ENCODE results near the gene RNF11. TPM values are rescaled to one million over a fixed set of nuclear protein-coding genes. Genes with fewer than 3 reads are reported as not detected.
A peak's percentile ranks its signal among the peaks of the same experiment; 100 is the strongest.
"Not testable (repeated sequence)": the region's sequence is repeated elsewhere in the genome, so short reads cannot be mapped to it uniquely, and the experiment has no call there.

Gene RNF11
- polyA plus RNA-seq, 12 donors, result 88.4 to 148 (median 125) TPM; not detected in 1

DNA sequence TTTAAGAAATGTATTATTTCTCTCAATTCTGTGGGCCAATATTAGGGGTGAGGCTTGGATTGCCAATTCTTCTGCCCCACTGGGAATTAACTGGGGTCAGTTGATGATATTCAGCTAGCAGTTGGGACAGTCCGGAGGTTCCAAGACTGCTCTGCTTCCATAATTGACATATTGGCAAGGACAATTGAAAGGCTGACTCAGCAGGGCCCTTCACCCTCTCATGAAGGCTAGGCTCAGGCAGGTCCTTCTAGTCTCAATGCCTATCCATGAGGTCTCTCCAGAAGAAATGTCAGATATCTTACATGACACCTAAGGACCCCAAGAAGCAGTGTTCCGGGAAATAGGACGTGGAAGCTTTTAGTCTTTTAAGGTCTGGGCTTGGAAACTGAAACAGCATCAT lies 13.3 kb upstream of the RNF11 start:
- DNase-seq, result no peak

DNA sequence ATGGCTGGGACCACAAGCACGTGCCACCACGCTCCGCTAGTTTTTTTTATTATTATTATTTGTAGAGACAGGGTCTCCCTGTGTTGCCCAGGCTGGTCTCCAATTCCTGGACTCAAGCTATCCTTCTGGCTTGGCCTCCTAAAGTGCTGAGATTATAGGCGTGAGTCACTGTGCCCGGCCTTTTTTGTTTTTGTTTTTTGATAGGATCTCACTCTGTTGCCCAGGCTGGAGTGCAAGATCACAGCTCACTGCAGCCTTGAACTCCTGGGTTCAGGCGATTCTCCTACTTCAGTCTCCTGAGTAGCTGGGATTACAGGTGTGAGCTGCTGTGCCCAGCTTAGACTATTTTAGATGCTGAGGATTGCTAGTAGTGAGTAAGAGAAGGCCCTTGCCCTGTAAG lies 11.8 kb upstream of the RNF11 start:
- DNase-seq, result no peak

DNA sequence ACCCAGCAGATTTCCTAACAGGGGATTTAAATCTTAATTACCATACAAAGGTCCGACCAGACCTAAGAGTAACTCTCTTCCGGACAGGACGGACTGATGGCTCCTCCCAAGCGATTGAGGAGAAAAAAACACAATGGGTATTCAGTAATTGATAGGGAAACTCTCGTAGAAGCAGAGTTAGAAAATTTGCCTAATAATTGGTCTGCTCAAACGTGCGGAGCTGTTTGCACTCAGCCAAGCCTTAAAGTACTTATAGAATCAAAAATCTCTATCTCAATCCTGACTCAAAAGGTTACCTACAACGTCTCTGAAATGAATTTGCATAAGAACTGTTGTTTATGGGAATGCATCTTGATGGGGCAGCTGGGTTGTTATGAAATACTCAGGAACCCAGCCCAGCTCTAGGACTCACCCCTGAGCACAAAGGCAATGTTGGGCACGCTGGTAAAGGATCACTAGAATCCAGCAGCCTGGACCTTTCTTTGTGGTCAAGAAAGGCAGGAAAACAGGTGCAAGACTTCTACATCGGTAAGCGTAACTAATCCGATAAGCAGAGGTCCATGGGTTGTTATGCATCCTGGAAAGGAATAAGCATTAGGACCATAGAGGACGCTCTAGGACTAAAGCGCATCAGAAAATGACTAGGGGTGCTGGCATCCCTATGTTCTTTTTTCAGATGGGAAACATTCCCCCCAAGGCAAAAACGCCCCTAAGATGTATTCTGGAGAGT lies 8.7 kb upstream of the RNF11 start:
- not testable (repeated sequence) for DNase-seq

DNA sequence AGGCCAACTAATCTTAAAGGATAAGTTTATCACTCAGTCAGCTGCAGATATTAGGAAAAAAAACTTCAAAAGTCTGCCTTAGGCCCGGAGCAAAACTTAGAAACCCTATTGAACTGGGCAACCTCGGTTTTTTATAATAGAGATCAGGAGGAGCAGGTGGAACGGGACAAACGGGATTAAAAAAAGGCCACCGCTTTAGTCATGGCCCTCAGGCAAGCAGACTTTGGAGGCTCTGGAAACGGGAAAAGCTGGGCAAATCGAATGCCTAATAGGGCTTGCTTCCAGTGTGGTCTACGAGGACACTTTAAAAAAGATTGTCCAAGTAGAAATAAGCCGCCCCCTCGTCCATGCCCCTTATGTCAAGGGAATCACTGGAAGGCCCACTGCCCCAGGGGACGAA lies 7.6 kb upstream of the RNF11 start:
- not testable (repeated sequence) for DNase-seq

DNA sequence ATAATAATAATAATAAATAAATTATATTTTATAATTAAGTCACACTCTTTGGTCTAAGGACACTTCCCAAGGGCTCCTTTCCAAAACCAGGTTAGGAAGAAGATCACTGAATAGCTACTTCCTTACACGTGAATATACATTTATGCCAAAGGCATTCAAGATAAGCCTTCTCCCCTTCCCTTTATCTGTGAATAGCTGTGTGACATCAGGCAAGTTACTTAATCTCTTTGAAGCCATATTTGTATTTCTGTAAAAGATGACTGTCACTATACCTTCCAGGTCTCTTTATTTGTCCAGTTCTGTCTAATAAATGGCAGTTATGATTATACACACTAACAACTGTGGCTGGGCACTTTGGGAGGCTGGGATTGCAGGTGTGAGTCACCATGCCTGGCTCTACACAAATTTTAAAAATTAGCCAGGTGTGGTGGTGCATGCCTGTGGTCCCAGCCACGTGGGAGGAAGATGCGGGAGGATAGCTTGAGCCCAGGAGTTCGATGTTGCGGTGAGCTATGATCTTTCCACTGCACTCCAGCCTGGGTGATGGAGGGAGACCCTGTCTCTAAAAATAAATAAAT lies 5.5 kb upstream of the RNF11 start:
- DNase-seq, result no peak

DNA sequence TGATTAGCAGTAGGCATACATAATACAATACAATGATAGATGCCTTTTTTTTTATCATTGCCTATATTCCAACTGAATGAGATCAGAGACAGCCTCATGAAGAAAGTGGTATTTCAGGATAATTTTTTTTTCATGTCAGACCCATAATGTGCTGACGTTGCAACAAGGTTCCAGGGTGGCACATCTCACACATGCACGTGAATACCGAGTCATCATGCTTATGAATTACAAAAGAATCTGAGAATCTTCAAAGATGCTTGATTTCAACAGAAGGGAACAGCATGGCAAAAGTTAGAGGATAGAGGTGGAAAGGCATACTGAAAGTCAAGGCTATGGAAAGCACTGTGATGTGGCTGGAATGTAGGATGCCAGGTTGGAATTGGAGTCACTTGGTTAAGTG lies 5.0 kb upstream of the RNF11 start:
- no peak for DNase-seq

DNA sequence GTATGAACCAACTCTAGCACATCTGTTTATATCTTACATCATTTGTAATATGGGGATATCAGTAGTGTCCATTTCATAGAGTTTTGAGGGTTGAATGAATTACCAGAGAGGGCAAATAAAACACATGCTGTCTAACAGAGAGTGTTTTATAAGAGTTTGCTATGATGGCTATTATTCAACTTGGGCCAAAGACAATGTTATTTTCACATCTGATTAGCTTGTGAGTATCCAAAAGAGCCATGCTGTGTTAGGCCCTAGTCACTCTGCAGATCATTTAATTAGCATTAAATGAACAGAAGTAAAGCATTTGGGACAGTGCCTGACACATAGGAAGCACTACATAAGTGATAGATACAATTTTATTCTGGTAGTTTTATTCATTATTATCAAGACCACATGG lies 4.2 kb upstream of the RNF11 start:
- DNase-seq, result no peak

DNA sequence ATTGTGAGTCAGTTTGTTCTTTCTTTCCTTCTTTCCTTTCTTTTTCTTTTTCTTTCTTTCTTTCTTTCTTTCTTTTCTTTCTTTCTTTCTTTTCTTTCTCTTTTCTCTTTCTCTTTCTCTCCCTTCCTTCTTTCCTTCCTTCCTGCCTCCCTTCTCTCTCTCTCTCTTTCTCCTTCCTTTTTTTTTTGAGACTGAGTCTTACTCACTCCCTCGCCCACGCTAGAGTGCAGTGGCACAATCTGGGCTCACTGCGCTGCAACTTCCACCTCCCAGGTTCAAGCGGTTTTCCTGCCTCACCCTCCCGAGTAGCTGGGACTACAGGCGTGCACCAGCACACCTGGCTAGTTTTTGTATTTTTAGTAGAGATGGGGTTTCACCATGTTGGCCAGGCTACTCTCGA lies 1.8 kb upstream of the RNF11 start:
- not testable (repeated sequence) for DNase-seq

DNA sequence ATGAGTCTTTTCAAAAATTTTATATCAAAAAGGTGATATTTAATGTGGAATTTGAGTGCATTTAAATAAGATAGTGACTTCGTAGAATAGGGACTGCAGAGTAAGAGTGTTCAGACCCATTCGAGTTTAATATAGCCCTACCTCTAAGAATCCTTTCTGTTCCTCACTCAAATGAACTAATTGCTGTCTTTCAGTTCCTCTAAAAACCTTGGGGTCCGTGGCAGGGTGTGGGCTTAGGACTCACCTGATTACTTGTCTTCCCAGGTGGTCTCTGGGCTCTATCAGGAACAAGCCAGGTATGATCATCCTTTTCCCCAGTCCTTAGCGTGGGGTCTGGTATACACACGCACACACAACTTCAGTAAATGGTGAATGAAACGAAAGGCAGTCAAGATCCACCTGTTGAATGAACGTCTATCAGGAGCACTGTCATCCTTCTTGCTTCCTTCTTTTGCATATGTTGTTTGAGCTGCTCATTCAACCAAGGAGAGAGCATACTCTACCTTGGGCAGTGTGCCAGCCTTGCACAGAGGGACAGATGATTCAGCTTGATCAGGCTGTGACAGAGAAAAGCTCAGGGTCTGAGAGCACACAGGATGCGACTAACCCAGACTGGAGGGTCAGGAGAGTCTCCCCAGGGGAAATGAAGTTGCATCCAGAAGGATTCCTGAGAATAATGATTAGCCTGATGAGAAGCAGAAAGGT lies 1.2 kb upstream of the RNF11 start:
- peak; percentile 33 for DNase-seq

DNA sequence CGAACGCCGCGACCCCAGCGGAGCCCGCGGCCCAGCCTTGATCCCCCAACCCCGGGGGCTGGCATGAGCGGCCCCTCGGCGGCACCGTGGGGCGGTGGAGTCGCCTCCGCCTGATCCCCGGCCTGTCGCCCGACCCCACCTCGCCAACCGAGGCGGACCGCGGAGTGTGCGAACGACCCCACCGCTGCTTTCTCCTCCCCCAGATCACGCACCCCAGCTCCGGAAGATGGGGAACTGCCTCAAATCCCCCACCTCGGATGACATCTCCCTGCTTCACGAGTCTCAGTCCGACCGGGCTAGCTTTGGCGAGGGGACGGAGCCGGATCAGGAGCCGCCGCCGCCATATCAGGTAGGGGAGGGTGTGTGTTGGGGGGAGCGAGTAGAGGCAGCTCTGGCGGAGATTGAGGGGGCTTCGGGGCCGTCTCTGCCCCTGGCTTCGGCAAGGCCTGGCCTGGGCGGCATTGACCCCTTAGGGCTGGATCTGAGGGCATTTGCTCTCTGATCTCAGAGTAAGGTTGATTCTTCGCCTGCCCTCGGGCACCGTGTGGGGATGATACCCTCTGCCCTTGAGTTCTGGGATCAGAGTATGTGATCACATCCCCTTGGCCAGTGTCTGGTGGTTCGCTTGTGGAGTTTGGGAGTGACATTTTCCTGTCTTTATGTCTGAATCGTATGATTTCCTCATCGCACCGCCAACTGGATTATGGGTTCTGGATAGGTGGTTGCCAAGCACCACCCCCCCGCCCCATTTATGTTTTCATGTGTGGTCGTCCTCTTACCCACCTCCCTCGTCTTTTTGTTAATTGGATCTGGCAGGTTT lies 668 bp downstream of the RNF11 start:
- peak; percentile 66 for DNase-seq

DNA sequence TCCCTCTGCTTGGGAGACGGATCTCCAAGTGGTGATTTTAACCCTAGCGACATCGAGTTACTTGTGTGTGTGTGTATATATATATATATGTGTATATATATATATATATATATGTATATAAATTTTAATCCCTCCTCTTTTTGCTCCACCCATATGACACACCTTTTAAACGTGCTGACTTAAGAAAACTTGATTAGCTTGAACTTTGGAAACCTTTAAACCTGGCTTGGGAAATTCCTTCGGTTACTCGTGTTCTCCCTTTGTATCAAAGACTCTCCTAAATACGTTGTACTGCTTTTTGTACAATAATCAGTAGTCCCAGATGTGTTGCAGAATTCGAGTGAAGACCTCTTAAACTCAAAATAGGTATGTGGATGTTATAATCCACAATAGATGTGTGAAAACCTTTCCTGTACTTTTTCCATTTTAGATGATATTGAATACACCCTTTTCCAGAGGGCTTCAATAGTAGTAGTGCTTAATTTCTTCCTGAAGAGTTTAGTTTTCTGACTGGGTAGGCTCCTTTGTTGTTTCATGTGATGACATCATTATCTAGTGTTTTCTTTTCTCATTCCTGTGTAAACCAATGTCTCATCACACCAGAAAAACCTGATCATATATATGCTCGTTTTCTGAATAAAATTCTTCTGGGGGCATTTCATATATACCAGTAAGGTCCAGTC lies 1.4 kb downstream of the RNF11 start:
- DNase-seq, result peak; percentile 15

DNA sequence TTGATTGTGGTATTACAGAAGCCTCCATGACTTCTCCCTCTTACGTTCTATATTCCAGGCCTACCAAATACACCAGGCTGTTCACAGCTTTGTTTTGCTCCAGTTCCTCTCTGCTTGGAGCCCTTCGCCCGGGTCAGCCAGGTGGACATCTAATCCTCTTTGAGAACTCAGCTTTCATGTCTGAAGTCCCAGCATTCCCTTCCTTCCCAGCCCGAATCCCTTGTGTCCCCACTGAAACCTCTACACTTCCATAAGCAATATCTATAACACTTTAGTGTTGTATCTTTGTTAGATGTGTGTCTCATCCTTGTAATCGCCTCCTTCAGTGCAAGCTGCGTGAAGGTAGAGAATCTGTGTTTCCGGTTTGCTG lies 1.9 kb downstream of the RNF11 start:
- peak; percentile 22 for DNase-seq

DNA sequence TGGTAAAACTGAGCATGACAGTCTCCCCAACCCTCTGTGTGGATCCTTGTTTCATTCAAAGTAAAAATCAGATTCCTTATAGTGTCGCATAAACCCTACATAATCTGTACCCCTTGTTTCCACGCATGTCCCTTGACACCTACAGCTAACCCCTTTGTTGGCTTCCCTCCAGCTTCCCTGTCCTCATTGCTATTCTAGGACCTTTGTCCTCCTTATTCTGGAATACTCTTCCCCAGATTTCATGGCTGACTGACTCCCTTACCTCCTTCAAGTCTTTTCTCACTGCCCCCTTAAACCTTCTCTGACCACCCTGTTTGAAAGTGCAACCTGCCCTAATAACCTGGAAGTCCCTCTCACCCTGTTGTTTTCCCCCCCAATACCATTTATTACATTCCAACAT lies 4.0 kb downstream of the RNF11 start:
- no peak for DNase-seq

DNA sequence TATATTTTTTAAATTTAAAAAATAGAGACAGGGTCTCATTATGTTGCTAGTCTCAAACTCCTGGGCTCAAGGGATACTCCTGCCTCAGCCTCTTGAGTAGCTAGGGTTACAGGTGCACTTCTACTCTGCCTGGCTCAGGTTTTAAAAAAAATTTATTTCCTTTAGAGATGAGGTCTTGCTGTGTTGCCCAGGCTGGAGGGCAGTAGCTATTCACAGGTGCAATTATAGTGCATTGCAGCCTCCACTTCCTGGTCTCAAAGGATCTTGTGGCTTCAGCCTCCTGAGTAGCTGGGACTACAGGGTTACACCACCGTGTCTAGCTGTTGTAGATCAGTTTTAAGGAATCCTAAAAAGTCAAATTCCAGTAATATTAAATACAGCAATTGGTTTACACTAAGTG lies 5.0 kb downstream of the RNF11 start:
- DNase-seq, result no peak

DNA sequence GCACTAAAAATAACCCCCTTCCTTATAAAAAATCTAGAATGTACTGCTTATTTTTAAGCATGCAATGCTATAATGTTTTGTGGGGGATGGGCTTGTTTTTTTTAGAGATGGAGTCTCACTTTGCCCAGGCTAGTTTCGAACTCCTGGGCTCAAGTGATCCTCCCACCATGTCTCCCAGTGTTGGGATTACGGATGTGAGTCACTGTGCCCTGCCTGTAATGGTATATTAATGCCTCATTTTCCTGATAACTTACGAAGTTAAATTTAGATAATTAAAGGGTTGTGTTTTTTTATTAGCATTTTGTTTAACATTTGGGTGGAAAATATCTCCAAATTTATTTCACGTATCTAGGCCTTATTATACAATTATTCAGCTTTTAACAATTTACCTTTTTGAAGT lies 6.5 kb downstream of the RNF11 start:
- DNase-seq, result no peak

DNA sequence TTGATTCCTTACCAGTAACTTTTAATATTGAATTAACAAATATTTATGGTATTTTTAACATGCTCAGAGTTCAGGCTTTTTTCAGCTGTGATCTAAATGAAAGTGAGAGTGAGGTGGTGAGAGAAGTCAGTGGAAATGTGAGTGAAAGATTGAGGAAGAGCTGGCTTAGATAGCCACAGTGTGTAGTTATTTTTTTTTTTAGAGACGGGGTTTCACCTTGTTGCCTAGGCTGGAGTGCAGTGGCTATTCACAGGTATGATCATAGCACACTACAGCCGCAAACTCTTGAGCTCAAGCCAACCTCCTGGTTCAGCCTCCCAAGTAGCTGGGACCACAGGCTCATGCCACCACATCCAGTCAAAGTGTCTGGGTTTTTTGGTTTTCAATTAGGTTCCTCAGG lies 10.9 kb downstream of the RNF11 start:
- no peak for DNase-seq

DNA sequence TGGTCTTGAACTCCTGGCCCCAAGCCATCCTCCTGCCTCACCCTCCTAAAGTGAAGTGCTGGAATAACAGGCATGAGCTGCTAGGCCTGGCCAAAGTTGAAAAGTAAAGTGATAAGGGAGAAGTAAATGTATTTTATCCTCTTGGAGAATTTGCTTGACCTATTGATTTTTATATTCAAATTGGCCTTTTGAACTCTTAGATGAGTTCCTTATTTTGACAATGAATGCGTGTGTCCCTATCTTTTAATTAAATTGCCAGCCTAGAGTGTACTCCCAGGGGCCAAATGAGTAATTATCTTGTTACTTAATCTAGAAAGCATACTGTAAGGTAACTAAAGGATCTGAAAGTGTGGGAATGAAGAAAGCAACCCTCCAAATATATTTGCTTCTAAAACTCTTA lies 11.4 kb downstream of the RNF11 start:
- no peak for DNase-seq

DNA sequence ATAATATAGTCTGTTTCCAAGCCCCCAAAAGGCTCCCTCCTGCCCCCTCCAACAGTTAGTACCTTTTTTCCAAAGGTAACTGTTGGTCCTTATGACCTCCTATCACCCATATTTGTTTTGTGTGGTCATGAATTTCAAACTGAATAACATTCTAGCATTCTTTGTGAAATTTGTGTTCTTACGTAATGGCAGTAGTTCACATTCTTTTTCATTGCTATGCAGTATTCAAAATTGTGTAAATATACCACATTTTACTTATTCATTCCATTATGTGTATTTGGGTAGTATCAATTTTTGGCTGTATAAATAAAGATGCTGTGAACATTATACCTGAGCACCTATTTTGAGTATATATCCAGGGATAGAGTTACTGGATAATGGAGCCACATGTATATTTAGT lies 13.4 kb downstream of the RNF11 start:
- no peak for DNase-seq

DNA sequence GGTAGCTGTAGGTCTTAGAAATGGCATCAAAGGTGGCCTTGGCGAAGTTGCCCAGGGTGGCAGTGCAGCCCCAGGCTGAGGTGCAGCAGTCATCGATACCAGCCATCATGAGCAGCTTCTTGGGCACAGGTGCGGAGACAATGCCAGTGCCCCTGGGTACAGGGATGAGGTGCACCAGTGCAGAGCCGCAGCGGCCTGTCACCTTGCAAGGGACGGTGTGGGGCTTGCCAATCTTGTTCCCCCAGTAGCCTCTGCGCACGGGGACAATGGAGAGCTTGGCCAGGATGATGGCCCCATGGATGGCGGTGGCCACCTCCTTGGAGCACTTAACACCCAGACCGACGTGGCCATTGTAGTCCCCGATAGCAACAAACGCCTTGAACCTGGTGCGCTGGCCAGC lies 14.7 kb downstream of the RNF11 start:
- not testable (repeated sequence) for DNase-seq

DNA sequence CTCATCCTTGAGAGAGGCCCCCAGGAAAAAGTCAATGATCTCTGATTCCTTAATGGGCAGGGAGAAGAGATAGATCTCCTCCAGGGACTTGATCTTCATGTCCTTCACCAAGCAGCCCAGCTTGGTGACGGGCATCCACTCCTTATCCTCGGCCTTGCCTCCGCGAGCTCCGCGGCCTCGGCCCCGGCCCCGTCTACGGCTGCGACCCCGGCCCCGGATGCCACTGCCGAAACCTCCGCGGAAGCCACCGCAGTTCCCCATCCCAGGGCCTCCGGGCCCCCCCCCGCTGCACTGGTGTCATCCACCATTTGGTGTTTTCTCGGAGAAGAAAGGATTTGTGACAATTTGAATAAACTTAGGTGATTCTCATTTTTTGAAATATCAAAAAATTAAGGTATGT lies 15.1 kb downstream of the RNF11 start:
- not testable (repeated sequence) for DNase-seq

DNA sequence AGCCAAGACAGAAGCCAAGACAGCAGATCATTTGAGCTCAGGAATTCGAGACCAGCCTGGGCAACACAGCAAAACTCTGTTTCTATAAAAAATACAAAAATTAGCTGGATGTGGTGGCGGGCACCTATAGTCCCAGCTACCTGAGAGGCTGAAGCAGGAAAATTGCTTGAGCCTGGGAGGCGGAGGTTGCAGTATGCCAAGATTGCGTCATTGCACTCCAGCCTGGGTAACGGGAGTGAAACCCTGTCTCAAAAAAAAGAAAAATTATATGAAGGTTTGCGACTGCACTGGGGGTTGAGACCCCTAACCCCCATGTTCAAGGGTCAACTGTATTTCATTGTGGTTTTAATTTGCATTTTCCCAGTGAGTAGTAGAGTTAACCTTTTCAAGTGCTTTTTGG lies 16.3 kb downstream of the RNF11 start:
- DNase-seq, result no peak

DNA sequence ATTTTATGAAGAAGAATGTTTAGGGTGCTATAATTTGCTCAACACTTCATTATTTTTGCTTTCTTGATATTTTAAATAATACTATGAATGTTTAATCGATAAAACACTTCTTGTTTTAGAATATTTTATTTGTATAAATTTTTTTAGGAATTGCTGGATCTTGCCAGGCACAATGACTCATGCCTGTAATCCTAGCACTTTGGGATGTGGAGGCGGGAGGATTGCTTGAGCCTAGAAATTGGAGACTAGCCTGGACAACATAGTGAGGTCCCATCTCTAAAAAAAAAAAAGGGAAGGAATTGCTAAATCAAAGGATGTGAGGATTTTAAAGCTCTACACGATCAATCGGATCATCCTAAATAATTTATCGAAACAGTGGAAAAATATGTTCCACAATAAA lies 17.6 kb downstream of the RNF11 start:
- no peak for DNase-seq
